ENCODE measurements around the gene SCFD2.

GRCh38 chr4:53377319-53378170 is 11.7 kb upstream of the SCFD2 start, which contains the start of gene FIP1L1:
- peak in 1 of 2 donors; percentile 3 for TF ChIP-seq CTCF (conservative IDR thresholded peaks at IDR 0.05 in 1 of 2, IDR thresholded peaks at IDR 0.05 in 1 of 2; ENCODE audit: extremely low read depth in 1 of 2, insufficient read depth in 1 of 2, low read depth in 1 of 2, low read length in 2 of 2)
- TF ChIP-seq EZH2 (IDR thresholded peaks at IDR 0.05; ENCODE audit: borderline replicate concordance, low read length), result no peak
